Stimulated activated CD4-positive, alpha-beta T cell treated with anti-CD3 and anti-CD28 coated beads, Interleukin-1b, Interleukin-23, amount 100 ng/mL, for 1 hour (primary cell): ENCODE data around the gene DNASE1L2.

Experiments used
- DNase-seq, 2 donors: peaks; one replicate each; pipeline ENCODE4 v3.0.0-alpha.2; 2020; ENCODE audit warnings: low read depth in 2 of 2

The DNASE1L2 gene

DNA sequence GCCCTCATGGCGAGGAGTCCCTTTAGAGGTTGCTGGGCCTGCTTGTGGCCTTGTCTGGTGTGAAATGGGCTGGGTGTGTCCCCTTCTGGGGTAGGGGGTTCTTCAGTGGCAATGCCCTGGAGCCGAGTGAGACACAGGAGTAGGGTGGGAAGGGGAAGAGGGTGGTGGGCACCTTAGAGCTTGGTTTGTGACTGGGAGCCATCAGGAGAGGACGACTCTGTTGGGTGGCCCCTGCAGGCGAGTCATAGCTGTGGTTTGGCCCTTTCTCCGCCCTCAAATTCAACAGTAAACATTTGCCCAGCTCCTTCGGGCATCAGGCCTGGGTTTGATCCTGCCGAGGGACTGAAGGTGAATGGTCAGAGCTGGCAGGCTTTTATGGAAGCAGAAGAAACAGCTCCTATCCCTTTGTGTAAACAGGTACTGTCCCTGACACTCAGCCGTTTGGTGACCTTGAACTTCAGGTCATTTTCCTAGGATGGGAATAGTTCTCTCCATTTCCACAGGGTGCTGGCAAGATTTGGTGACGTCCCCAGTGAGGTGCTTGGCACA, 9.9 kb upstream of the DNASE1L2 start:
- no peak for DNase-seq

DNA sequence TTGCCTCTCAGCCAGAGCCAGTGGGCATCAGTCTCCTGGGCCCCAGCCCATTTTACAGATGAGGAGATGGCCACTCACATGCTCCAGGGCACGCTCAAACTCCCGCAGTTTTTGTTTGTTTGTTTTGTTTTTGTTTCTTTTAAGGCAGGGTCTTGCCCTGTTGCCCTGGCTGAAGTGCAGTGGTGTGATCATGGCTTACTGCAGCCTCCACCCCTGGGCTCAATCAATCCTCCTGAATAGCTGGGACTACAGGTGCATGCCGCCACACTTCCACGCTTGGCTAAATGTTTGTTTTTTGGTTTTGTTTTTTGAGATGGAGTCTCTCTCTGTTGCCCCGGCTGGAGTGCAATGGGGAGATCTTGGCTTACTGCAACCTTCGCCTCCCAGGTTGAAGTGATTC, 9.3 kb upstream of the DNASE1L2 start:
- DNase-seq, result no peak

- no peak for DNase-seq
Observed at GRCh38 chr16:2228161-2228824, 8.0 kb upstream of the DNASE1L2 start.

- no peak for DNase-seq
Observed at GRCh38 chr16:2229091-2229490, 7.2 kb upstream of the DNASE1L2 start.

- DNase-seq, result no peak
Observed at GRCh38 chr16:2229632-2230250, 6.5 kb upstream of the DNASE1L2 start.

DNA sequence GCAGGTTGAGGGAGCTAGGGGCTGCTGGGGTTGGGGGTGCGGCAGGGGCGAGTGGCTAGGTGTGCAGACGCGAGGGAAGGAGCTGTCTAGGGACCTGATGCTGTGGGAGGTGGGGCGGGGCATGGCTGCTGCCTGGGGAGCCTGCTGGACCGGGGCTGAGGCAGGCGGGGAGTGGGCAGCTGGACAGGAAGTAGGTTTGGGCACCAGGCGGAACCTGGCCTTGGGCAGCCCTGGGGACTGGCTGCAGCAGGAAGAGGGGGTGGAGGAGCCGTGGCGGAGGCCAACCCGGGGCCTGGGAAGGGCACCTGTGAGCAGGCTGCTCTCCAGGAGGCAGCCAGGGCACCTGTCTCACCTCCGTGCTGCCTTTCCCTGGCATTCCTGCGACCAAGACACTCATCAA, 5.9 kb upstream of the DNASE1L2 start:
- no peak for DNase-seq

GRCh38 chr16:2231016-2231931, 5.0 kb upstream of the DNASE1L2 start:
- no peak for DNase-seq

- no peak for DNase-seq
Observed at GRCh38 chr16:2232094-2232990, 3.9 kb upstream of the DNASE1L2 start.

GRCh38 chr16:2233046-2233775, 3.0 kb upstream of the DNASE1L2 start:
- DNase-seq, result no peak

- DNase-seq, result no peak
Observed at GRCh38 chr16:2233872-2234812, 2.1 kb upstream of the DNASE1L2 start.

- DNase-seq, result no peak
Observed at GRCh38 chr16:2234813-2235170, 1.5 kb upstream of the DNASE1L2 start.

- no peak for DNase-seq
Observed at GRCh38 chr16:2235234-2235651, 1.0 kb upstream of the DNASE1L2 start.

DNA sequence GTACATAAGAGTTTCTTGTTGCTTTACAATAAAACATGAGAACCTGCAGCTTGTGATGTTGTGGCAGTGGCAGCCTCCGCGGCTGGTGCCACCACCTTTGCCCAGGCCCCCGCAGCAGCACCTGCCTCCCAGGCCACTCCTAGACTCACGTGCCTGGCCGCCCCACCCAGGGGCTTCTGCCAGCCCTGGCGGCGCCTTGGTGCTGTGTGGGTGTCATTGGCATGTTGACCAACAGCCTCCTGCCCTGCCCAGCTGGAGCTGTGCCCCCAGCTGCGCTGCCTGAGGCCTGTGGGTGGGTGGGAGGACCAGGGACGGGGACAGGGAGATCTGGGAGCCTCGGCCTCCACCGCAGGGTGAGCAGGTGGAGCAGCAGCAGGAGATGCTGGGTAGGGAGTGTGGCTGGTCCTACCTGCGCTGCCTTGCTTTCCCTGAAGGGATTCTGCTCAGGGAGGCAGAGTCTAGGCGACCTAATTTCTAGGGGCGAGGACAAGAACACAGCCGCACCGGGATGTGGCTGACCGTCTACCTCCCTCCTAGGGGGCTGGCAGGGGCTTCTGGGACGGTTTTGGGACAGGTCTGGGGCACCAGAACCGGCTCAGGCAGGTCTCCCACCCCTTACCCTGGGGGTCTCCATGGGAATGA, 428 bp upstream of the DNASE1L2 start:
- no peak for DNase-seq

DNA sequence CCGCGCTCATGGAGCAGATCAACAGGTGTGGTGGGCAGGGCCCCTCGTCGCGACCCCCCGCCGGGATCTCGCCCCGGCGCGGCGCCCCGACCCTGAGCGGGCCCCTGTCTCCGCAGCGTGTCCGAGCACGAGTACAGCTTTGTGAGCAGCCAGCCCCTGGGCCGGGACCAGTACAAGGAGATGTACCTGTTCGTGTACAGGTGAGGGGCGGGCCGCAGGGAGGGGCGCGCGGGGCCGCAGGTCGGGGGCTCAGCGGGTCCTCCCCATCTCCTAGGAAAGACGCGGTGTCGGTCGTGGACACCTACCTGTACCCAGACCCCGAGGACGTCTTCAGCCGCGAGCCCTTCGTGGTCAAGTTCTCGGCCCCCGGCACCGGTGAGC, 848 bp downstream of the DNASE1L2 start:
- no peak for DNase-seq

GRCh38 chr16:2237493-2238149, 1.4 kb downstream of the DNASE1L2 start:
- no peak for DNase-seq

DNA sequence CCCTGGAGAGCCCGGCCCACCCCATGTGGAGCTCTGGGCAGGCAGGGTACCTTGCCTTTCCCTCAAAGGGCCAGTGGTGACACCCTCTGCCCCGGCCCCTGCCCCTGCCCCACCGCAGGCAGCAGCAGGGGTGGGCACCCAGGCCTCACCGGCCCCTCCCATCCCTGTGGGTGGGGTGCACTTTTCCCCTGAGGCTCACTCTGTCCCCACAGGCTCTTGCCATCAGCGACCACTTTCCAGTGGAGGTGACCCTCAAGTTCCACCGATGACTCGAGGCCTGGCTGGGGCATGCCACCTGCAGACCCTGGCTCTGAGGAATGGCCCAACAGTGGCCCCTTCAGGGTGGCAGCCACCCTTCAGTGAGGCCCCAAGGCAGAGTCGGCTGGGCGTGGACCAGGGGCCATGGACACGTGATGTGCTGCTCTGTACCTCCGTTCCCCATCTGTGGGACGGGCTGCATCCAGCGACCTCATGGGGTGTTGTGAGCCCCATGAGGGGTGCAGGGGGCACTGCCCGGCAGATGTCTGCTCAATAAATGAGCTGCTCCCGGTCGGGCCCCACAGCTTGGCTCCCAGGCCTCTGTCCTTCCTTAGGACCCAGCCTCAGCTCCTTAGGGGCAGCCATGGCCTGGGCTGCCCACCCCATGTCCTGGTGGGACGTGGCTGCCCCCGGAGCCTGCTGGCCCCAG, 2.0 kb downstream of the DNASE1L2 start:
- no peak for DNase-seq

DNA sequence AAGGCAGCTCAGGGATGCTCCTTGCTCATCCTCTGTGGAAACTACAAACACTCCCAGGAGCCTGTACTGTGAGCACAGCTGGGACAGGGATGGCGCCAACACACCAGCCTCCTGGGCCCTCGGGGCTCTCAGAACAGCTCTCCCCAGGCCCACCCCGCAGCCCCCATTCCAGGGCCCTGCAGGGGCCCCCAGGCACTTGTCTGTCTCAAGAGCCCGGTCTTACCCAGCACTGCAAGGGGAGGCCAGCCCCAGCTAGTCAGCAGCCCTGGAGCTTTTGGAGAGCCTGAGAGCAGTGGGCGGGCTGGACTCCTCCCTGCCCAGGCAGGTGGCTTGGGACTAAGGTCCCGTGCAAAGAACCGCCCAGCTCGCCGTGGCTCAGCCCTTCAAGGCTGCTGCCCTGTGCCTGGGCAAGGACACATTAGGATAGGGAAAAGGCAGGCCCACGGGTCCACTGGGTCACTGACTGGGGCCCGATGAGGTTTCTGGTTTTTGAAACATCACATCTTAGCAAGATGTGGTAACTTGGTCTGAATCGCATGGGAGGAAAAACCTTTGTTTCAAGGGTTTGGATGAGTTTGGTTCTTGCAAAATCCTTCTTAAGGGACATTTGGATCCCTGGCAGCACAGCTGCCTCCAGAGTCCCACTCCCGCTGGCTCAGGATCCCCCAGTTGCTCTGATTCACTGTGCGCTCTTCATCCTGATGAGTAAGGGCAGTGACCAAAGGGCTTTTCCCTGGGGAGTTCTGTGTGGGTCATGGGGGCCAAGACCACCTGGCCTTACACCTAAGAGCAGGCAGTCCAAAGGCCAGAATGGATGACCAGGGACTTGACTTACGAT, 2.8 kb downstream of the DNASE1L2 start:
- no peak for DNase-seq
